NCI-H2196 treated with DMSO at 0.1 percent for 48 hours (cell line): ENCODE data around the gene JARID2.

ENCODE experiments used
- DNase-seq: peaks from one replicate; lab custom pipeline; 2025; ENCODE audit not compliant: unreplicated experiment; lab: John Stamatoyannopoulos, UW

JARID2 gene

DNA sequence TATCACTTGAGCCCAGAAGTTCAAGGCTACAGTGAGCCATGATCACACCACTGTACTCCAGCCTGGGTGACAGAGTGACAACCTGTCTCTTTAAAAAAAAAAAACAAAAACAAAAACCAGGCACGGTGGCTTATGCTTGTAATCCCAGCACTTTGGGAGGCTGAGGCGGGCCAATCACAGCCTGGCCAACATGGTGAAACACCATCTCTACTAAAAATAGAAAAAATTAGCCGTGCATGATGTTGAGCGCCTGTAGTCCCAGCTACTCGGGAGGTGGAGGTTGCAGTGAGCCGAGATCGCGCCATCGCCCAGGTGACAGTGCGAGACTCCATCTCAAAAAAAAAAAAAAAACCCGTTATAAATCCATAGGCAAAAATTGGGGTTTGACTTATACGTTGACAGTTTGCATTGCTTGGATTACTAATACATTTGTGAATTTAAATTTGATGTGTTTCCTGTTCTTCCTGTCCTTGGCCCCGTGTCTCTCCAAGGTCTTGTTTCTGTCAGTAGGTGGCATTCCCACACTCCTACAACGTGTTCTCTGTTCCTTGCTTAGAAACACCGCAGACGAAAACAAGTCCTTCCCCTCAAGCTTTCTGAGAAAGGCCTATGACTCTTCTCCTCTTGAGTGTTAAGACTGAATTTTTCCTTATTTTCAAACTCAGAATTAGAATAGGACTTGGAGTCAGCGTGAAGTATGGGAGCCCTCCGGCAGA lies 269.9 kb downstream of the JARID2 start:
- no peak for DNase-seq

DNA sequence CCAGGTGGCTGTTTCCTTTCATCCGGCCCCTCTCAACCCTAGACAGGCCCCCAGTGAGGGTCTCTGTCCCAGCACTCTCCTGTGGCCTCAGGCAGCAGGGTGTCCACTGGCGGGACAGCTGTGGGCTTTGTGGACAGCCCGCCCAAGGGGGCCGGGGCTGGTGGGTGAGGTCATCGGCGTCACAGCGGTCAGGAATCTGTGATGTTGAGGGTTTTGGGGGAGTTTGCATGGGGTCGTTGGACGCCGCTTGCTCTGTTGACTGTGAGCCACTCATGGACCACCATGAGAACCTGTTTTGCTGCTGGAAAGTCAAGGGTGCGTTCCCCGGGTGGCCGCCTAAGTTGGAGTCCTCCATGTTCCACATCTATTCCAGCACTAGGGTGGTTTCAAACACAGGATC lies 270.5 kb downstream of the JARID2 start:
- no peak for DNase-seq

DNA sequence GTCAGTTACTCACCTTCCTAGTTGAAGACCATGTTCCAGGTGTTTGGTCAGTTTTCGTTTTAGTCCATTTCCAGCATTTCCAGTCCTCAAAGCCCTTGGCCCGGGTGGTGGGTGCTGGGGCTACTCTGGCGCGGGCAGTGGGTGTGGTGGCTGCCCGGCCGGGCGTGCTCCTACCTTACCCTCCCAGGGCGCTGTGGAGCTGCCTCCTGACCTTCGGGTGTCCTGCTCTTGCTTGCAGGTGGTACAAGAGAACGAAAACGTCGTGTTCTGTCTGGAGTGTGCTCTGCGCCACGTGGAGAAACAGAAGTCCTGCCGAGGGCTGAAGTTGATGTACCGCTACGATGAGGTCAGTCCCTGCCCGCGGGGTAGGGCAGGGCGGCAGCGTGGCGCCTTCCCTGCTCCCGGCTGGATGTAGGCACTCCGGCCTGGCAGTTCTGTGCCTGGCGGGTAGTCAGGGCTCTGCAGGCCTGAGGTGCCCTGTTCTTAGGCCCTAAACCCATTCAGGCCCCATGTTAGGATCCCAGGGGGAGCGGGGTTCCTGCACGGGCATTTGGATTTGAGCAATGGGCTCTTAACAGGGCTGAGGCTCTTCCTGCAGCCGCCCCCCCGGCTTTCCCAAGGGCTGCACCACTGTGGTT lies 271.2 kb downstream of the JARID2 start:
- no peak for DNase-seq

DNA sequence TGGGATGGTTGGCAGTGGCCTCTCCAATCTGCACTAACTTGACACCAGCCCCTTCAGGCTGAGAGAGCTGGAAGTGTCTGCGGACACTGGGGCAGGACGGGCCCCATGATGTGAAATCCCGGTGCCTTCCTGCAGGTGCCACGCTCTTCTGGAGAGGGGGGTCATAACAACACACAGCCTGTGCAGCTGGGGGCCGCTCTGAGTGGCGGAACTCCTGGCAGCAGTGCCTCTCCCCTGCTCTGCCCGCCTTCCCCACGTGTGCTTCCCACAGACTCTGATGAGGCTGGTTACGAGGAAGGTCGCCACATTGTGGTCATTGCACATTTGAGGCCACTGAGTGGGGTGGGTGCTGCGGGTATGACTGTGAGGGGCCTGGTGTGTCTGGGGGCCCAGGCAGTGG lies 271.7 kb downstream of the JARID2 start:
- no peak for DNase-seq

DNA sequence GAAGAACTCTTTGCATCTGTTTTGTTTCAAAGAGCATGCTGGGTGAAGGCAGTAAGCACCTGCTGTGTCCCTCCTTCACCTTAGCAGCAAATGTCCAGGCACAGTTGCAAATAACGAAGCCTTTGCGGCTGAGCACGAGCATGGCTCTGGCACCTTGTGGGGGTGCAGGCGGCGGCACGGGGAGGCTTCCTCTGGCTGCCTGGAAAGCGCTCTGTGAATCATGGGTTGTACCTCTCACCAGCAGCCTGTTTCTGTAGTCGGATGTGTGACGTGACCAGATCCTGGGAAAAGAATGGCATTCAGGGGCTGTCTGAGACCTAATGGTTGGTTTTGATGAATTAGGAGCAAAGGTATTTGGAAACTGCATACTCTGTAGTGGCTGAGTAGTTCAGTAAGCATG lies 272.2 kb downstream of the JARID2 start:
- no peak for DNase-seq

DNA sequence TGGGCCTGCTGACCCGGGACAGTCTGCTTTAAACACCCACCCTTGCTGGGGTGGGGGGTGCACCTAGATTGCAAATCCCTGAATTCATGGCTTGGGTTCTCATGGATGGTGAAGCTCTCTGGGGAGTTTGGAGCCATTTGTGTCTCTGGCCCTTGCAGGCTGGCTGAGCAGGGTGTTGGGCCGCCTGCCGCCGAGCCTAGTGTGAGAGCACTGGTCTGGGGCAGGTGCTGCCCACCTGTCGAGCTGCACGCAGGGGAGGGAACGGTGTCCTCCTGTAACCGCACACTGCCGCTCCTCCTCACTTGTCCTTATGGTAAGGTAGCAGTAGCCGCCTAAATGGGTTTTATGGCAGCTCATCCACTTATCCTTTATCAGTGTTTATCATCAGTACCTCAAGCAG lies 273.0 kb downstream of the JARID2 start:
- no peak for DNase-seq

DNA sequence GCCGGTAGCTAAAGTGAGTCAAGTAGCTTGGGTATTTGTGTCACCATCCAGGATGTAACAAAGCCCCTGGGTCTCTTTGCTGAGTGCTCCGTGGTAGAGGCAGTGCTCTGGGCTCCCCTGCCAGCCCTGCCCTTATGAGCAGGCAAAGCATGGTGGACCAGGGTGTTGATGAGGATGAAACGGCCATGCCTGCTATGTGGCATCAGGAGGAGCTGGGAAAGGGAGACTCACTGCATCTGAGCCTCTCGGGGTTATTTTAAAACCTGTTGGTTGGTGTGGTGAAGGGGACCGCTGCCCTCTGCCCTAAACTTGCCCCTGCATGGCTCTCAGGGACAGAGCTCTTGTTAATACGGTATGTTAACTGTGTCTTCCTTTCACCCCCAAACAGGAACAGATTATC lies 273.8 kb downstream of the JARID2 start:
- DNase-seq, result no peak

DNA sequence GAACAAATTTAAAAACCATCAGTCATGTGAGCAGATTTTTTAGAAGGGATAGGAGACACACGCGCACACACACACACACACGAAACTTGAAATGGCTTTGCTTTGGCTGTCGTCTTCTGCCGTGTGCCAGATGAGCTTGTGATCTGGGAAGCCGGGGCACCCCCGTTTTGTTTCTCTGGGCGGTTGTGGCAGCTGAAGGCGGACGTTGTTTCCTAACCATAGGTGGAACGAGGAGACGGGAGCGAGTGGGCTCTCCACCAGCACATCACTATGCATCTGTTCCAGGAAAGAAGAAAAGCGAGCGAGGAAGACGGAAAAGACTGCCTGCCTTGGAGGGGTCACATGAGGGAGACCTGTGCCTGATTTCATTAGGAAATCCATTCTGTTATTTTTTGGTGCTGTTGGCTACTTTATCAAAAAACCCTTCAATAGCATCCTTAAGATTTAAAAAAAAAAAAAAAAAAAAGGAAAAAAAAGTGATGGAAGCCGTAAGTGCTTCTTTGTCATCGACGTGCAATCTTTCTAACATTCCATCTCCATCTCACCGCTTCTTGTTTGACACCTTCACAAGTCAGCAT lies 274.8 kb downstream of the JARID2 start:
- DNase-seq, result no peak

DNA sequence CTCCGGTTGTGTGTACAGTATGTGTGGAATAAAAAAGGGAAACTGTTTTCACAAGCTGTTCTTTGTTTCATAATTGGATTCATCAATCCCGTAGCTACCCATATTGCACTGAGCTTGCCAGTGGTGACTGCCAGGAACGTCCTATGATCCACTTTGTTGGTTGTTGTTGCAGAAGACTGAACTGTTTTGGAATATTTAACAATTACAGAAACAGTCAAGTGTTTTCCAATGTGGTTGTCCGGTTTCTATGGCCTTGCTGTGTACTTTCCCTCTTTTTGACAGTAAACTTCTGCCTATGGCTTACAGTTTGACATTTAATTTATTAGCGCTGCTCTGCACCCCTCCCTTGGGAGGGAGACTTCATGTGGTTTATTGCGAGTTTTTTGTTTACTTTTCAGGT lies 275.7 kb downstream of the JARID2 start:
- DNase-seq, result no peak

DNA sequence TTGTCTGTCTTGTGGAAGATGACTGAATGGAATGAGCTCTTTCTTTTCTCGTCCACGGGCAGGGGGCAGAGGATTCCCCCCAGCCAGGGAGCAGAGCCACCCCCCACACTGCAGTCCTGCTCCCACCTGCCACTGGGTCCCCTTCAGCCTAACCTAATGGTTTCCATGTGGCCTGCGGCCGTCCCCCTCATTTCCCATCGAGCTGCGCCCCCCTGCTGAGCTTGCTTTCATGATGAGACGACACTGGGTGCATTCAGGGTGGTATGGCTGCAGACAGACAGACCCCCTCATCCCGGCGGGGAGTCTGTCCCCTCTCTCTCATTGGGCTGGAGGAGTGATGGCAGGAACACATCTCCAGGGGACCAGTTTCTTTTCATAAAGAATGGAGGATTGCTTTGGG lies 276.2 kb downstream of the JARID2 start:
- no peak for DNase-seq

DNA sequence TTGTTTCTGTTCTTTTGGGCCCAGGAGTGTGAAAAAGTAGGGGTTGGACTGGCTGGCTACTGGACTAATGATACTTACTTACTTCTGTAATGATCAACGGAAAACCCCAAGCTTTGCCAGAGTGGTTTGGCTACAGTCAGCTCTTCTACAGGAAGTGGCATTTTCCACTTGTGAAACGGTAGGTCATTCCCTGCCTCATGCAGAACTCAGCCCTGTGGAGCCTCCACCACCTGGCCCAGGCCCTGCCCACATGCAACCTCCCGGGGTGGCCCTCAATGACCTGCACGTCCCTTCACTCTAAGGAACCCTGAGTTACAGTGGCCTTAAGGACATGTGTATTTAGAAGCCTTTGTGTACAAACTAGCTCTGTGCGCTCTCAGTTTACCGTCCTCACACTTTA lies 276.6 kb downstream of the JARID2 start:
- no peak for DNase-seq

DNA sequence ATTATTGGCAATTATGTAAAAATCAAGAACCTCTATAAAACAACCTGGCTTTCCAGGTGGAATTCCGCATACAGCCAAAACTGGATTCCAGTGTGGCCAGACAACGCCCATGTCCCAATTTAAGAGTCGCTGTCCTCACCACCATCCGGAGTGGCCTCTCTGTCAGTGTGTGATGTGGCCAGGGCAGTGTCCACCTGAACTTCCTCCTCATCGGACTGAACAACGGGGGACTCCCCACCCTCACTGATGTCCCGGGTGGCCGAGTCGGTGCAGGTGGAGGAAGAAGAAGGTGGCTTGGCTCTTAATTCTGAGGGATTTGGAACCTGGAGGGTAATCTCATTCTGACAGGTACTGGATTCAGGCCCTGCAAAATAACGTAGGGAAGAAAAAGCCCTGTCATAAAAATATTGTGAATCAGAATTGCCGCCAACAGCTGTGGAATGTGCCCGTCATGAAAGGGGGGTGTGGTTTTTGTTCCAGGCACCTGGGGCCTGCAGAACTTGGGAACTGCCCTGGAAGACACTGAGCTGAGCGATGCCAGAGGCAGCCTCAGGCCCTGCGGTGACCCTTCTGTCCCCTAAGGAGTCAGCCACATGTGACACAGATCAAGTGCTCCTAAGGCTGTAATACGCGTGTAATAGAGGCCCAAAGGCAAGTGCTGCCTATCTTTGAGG lies 277.1 kb downstream of the JARID2 start:
- DNase-seq, result no peak

DNA sequence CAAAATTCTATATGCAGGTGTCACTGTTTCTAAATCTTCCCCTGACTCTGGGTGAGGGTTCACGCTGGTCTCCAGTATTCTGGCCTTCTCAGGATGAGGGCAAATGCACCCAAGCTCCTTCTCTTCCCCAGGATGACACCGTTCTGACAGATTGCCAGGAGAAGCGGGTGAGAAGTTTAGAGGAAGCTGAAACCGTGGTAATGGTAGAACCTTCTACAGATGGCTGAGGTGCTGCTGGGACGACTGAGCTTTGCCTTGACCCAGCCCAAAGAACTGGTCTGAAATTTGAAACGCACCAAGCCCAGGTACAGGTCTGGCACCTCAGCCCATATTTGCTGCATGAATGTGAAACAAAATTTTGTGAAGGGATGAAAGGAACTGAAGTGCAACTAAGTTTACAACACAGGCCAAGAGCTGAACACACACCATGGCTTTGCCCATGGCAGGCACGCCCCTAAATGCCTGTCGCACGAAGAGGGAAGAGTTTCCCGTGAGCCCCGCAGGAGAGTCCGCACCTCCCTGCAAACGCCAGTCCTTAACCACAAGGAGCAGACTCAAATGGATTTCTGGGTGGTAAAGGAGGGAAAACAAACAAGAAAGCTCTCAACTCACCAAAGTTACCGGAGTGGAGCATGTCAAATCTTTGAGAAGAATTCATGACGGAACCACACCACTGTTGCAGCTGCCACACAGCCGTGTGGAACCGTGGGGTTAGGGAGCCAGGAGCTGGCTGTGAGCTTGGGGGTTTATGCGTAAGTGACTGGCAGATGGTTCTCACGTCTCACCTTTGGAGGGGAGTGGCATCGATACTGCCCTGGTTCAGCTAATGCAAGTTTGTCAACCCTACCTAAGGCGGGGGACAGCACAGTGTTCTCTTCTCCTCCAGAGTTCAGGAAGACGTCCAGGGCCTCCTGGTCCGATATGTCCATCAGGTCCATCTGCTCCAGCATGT lies 278.1 kb downstream of the JARID2 start:
- no peak for DNase-seq

DNA sequence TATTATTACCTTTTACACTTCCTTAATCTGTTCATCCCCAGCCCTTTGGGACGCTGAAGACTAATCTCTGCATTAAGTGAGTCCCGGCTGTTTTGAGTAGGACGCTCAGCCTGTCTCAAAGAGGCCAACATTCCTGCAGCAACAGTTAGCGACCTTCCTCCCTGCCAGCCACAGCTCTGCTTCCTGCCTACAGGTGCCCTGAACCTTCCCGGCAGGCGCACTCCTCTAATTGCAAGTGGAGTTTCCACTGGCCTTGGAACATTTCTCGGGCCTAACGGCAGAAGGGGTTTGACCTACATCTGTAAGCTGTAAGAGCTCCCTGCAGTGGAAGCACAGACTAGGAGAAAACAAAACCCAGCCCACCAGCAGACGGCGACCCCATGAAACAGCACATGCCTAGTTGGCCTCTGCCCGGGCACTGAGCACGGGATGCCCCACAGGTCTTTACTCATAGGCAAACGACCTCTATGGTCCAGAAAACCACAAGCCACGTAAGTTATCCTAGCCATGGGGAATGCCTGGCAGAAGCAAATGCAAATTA lies 279.1 kb downstream of the JARID2 start:
- DNase-seq, result no peak

DNA sequence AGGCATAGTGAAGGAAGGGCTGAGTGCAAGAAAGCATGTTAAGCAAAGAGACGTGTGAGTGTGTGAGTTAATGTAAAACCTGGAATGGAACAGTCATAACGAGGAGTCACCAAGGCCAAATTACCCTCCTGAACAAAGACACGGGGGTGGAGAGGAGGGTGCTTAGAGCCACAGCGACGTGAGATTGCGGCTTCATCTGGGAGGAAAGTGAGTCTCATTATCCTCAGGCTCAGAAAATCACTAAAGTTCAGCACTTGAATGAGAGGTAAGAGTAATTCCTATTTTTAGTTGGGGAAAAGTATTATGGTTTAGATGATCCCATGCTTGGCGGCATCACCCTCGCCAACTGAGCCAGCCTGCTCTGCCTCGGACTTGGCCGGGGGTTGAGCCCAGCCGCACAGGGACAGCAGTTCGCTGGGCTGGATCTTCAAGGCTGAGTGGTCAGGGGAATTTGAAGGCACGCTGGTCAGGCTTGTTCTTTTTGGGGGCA lies 280.4 kb downstream of the JARID2 start:
- DNase-seq, result no peak

DNA sequence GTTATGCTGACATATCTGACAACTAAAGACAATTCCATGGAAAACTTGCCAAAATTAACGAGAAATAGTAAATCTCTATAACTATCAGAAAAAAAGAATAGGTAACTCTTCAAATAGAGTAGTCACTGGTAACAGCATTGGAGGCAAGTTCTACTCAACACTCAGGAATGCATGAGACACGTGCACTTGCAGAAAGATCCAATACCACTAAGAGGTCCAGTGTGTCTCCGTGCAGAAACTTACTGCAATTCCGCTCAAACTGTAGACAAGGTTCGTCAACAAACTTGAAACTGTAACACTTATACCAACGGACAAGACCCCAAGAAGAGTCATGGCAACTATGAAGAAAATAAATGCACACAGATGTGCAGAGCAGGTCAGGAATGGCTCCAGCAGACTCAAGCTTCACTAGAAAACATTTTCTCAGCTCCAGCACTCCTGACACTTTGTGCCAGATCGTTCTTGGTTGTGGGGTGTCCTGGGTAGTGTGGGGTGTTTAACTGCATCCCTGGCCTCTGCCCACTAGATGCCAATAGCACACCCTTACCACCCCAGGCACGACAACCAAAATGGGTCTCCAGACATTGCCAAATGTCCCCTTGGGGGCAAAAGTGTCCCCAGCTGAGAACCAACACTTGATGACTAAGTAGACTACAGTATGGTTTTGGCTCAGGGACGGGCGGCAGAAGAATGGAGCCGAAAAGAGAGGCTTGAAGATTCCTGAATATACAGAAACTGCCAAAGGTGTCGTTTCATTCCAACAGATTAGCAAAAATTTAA lies 282.2 kb downstream of the JARID2 start:
- no peak for DNase-seq

DNA sequence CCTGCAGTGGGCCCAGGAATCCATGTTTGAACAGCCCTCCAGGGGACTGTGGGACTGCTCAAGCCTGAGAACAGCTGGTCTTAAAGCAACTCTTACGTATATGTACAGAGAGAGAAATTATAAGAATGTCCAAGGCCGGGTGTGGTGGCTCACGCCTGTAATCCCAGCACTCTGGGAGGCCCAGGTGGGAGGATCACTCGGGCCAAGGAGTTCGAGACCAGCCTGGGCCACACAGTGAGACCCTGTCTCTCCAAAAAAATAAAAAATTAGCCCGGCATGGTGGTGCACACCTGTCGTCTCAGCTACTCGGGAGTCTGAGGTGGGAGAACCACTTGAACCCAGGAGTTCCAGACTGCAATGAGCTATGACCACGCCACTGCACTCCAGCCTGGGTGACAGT lies 283.0 kb downstream of the JARID2 start:
- DNase-seq, result no peak

DNA sequence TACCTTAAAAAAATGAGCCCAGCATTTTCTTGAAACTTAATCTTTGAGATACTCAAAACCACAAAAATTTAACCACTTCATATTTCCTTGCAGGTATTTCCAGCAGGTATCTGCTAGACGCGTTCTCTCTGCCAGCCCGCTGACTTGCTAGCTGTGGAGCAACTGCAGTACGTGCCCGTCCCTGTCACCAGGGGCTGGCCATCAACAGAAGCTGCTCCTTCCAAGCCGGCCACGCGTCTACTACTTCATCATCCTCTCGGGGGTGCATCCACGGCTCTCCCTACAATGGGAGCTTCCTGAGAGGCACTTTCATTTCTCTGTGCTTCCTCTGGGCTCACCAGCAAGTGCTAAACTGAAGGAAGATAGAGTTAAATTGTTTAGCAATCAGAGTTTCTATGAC lies 284.5 kb downstream of the JARID2 start:
- DNase-seq, result no peak

DNA sequence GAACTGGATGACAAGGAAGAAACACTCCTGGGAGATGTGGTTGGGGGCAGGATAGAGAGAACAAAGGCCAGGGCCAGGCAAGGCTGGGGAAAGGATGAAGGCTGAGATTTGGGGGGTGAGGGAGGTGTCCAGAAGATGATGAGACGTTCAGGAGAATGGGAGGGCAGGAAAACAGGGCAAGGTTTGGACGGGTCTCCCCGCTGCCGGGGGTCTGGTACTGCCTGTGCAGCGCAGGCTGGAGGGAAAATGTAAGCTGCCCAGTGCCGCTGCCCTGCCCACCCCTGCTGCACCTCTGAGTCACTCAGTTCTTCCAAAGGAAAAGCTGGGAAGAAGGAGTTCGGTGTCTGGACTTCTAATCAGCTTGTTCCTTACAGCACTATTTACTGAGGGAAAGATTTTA lies 286.1 kb downstream of the JARID2 start:
- no peak for DNase-seq
